ENCODE results near the gene SNED1.

SNED1 gene

DNA sequence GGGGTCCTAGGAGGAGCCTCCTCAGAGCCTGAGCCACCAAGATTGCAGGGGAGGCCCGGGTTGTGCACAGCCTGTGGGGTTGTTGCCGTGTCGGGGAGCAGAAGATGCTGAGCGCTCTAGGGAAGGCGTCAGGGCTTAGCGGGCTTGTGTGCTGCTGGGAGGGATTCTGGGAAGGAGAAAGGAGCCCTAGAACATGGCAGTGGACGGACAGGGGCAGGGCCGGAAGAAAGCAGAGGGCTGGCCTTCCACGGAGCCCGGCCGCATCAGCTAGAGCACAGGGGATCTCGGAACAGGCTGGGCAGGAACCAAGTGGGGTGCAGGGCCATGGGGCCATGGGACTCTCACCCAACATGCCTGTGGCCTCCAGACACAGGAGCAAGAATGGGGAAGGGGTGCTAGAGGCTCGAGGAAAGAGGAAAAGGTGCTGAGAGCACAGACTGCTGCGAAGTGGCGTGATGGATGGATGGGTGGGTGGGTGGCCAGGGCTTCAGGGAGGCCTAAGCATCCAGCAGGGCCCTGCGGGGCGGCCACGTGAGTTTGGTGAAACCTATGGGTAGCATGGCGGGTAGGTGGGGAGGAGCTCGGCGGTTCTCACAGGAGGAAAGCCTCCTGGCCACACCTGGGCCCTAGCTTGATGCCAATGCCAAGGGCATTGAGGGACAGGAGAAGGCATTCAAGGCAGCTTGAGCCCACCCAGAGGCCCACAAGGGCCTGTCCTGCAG is 67.9 kb downstream of the SNED1 start:
- H3K4me1 ChIP-seq (ENCODE audit: control insufficient read depth in 1 of 2, insufficient read depth in 2 of 2, low read length in 2 of 2): no peaks in the 10 kb centered on the region
- H3K27me3 ChIP-seq (ENCODE audit: low read depth, low read length): no peaks in the 10 kb centered on the region
- H3K36me3 ChIP-seq (ENCODE audit: control insufficient read depth in 1 of 2, insufficient read depth in 2 of 2, low read length in 2 of 2): no peaks in the 10 kb centered on the region
- H3K9me3 ChIP-seq (ENCODE audit: control insufficient read depth in 1 of 2, low read length in 2 of 2): no peaks in the 10 kb centered on the region
- no peak overlapping the region for H3K4me3 ChIP-seq (ENCODE audit: low read depth in 1 of 2, low read length in 2 of 2)
- H3K27ac ChIP-seq (ENCODE audit: low read length): no peak overlapping the region

- Histone ChIP-seq H3K27ac (ENCODE audit: low read length) (no peak overlapping the region), H3K27me3 (ENCODE audit: low read depth, low read length) (no peaks in the 10 kb centered on the region), H3K4me1 (ENCODE audit: control insufficient read depth in 1 of 2, insufficient read depth in 2 of 2, low read length in 2 of 2) (no peaks in the 10 kb centered on the region), H3K4me3 (ENCODE audit: low read depth in 1 of 2, low read length in 2 of 2) (no peak overlapping the region), H3K36me3 (ENCODE audit: control insufficient read depth in 1 of 2, insufficient read depth in 2 of 2, low read length in 2 of 2) (no peaks in the 10 kb centered on the region), H3K9me3 (ENCODE audit: control insufficient read depth in 1 of 2, low read length in 2 of 2) (no peaks in the 10 kb centered on the region)
Observed at GRCh38 chr2:241066893-241067341, 68.5 kb downstream of the SNED1 start.

DNA sequence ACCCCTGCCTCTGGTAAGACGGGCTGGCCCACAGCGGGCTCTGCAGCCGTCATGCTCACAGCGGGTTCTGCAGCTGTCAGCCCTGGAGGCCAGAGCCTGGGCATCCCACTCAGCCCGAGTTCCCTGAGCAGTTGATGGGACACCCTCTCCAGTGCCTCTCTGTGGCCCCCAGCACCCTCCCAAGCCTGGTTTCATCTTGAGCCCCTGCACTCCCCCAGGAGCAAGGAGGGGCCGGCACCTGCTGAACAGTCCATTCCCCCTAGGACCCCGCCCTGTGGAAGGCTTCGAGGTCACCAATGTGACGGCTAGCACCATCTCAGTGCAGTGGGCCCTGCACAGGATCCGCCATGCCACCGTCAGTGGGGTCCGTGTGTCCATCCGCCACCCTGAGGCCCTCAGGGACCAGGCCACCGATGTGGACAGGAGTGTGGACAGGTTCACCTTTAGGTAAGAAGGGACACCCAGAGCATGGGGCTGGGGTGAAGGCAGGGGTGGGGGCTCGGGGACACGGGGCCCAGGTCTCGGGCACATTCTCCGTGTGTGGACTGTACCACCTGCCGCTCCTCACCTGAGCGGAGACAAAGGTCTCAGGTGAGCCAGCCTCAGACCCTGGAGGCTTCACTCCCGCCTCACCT is 69.2 kb downstream of the SNED1 start:
- H3K4me3 ChIP-seq (ENCODE audit: low read depth in 1 of 2, low read length in 2 of 2): no peak overlapping the region
- no peaks in the 10 kb centered on the region for H3K27me3 ChIP-seq (ENCODE audit: low read depth, low read length)
- no peaks in the 10 kb centered on the region for H3K9me3 ChIP-seq (ENCODE audit: control insufficient read depth in 1 of 2, low read length in 2 of 2)
- H3K4me1 ChIP-seq (ENCODE audit: control insufficient read depth in 1 of 2, insufficient read depth in 2 of 2, low read length in 2 of 2): no peaks in the 10 kb centered on the region
- no peak overlapping the region for H3K27ac ChIP-seq (ENCODE audit: low read length)
- H3K36me3 ChIP-seq (ENCODE audit: control insufficient read depth in 1 of 2, insufficient read depth in 2 of 2, low read length in 2 of 2): no peaks in the 10 kb centered on the region

- no peak overlapping the region for H3K4me3 ChIP-seq (ENCODE audit: low read depth in 1 of 2, low read length in 2 of 2)
- H3K4me1 ChIP-seq (ENCODE audit: control insufficient read depth in 1 of 2, insufficient read depth in 2 of 2, low read length in 2 of 2): no peaks in the 10 kb centered on the region
- H3K9me3 ChIP-seq (ENCODE audit: control insufficient read depth in 1 of 2, low read length in 2 of 2): no peaks in the 10 kb centered on the region
- no peaks in the 10 kb centered on the region for H3K36me3 ChIP-seq (ENCODE audit: control insufficient read depth in 1 of 2, insufficient read depth in 2 of 2, low read length in 2 of 2)
- no peak overlapping the region for H3K27ac ChIP-seq (ENCODE audit: low read length)
- no peaks in the 10 kb centered on the region for H3K27me3 ChIP-seq (ENCODE audit: low read depth, low read length)
Observed at GRCh38 chr2:241068136-241068941, 69.9 kb downstream of the SNED1 start.

DNA sequence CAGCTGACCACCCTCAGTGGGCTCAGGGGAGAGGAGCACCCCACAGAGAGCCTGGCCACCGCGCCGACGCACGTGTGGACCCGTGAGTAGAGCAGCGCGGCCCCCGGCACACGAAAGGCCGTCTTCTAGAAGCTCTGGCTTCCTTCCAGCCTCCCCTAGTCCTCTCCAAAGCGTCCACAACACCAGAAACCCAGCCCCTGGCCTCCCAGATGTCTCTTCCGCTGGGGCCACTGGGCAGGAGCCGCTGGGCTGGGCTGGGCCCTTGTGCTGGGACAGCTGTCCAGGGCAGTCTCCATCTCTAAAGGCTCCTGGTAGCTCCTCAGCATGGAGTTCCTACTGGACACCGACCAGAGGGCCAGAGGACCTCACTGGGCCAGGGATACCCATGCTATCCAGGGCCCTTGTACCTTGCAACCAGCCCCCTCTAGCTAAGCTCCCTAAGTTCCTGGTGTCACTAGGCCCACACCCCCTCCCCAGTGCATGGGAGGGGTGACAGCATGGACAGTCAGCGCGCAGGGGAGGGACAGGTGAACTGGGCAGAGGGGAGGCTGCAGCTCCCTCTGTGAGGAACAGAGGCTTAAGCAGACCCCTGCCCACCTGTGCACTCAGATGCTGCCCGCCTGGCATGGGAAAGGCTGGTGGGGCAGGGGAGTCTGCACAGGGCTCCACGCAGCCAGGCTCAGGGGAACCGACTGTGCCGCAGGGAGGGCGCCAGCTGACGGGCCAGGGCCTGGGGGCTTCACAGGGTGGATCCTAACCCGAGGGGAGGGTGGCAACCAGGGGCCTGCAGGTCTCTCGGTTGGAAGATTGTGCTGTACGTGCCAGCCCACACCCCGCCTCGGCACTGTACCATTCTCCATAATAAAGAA is 70.8 kb downstream of the SNED1 start:
- no peak overlapping the region for H3K27ac ChIP-seq (ENCODE audit: low read length)
- no peak overlapping the region for H3K4me3 ChIP-seq (ENCODE audit: low read depth in 1 of 2, low read length in 2 of 2)
- H3K27me3 ChIP-seq (ENCODE audit: low read depth, low read length): no peaks in the 10 kb centered on the region
- peaks cover 0 to 5% of the 10 kb centered on the region in 2 donors for H3K36me3 ChIP-seq (ENCODE audit: control insufficient read depth in 1 of 2, insufficient read depth in 2 of 2, low read length in 2 of 2)
- no peaks in the 10 kb centered on the region for H3K4me1 ChIP-seq (ENCODE audit: control insufficient read depth in 1 of 2, insufficient read depth in 2 of 2, low read length in 2 of 2)
- no peaks in the 10 kb centered on the region for H3K9me3 ChIP-seq (ENCODE audit: control insufficient read depth in 1 of 2, low read length in 2 of 2)

DNA sequence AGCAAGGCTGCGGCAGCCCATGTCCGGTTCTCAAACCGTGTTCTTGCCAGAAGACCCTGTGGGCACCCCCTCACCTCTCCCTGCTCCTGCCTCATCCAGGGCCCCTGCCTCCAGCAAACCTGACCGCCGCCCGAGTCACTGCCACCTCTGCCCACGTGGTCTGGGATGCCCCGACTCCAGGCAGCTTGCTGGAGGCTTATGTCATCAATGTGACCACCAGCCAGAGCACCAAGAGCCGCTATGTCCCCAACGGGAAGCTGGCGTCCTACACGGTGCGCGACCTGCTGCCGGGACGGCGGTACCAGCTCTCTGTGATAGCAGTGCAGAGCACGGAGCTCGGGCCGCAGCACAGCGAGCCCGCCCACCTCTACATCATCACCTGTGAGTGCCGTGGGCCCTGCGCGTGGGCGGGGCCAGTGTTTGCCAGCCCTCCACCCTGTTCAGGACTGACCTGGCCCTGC is 71.4 kb downstream of the SNED1 start:
- no peaks in the 10 kb centered on the region for H3K27me3 ChIP-seq (ENCODE audit: low read depth, low read length)
- no peak overlapping the region for H3K4me3 ChIP-seq (ENCODE audit: low read depth in 1 of 2, low read length in 2 of 2)
- H3K36me3 ChIP-seq (ENCODE audit: control insufficient read depth in 1 of 2, insufficient read depth in 2 of 2, low read length in 2 of 2): peaks cover 0 to 12% of the 10 kb centered on the region in 2 donors
- H3K4me1 ChIP-seq (ENCODE audit: control insufficient read depth in 1 of 2, insufficient read depth in 2 of 2, low read length in 2 of 2): no peaks in the 10 kb centered on the region
- no peak overlapping the region for H3K27ac ChIP-seq (ENCODE audit: low read length)
- no peaks in the 10 kb centered on the region for H3K9me3 ChIP-seq (ENCODE audit: control insufficient read depth in 1 of 2, low read length in 2 of 2)

DNA sequence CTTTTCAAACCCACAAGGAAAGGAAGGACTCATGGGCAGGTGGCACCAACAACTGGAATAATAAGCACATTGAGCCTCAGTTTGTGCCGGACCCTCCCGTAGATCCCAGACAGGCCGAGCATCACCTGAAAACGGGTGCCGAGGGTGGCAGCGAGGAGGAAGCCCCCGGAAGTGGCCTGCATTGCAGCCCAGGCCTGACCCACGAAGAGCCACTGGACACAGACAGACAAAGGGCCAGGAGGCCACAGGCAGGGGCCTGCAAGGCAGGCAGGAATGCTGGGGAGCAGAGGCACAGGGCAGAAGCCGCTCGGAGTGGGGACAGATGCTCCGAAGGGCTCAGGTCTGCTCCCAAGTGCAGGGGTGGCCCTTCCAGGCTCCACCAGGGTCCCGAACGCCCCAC is 71.9 kb downstream of the SNED1 start:
- Histone ChIP-seq H3K36me3 (ENCODE audit: control insufficient read depth in 1 of 2, insufficient read depth in 2 of 2, low read length in 2 of 2) (peaks cover 2 to 17% of the 10 kb centered on the region in 2 donors), H3K9me3 (ENCODE audit: control insufficient read depth in 1 of 2, low read length in 2 of 2) (no peaks in the 10 kb centered on the region)

DNA sequence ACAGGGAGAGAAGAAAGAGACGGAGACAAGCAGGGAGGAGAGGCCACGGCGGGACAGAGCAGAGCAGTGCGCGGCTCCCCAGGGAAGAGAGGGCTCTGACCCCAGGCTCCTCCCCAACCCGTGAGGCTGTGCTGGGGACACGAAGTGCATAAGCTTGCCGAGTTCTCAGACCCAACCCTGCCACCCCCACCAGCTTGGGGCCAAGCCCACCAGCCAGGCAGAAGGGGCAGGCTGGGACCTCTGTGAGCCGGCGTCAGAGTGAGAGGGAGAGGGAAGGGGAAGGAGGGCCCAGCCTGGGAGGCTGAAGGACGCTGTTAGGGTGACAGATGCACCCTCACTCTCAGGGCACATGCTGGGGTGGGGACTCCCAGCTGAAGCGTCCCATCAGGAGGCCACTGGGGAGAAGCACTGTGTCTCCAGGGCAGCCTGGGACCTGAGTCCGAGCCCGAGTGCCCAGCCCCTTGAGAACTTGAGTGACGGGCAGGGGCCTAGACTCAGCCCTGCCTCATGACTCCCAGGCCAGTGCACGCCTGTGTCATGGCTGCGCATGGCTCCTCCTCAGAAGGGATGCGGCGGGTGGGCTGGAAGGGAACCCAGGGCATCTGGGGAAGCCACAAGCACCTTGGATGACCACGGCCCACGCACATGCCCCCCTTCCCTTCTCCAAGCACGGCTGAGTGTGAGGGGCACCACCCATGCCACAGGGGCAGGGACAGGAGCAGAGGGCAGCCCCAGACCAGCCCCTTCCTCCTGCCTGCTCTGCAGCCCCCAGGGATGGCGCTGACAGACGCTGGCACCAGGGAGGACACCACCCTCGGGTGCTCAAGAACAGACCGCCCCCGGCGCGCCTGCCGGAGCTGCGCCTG is 72.6 kb downstream of the SNED1 start:
- H3K27ac ChIP-seq (ENCODE audit: low read length): no peak overlapping the region
- peaks cover 5 to 19% of the 10 kb centered on the region in 2 donors for H3K36me3 ChIP-seq (ENCODE audit: control insufficient read depth in 1 of 2, insufficient read depth in 2 of 2, low read length in 2 of 2)
- H3K27me3 ChIP-seq (ENCODE audit: low read depth, low read length): no peaks in the 10 kb centered on the region
- H3K9me3 ChIP-seq (ENCODE audit: control insufficient read depth in 1 of 2, low read length in 2 of 2): no peaks in the 10 kb centered on the region
- H3K4me1 ChIP-seq (ENCODE audit: control insufficient read depth in 1 of 2, insufficient read depth in 2 of 2, low read length in 2 of 2): no peaks in the 10 kb centered on the region
- H3K4me3 ChIP-seq (ENCODE audit: low read depth in 1 of 2, low read length in 2 of 2): no peak overlapping the region

More for the DNA sequence above, 71.9 kb downstream of the SNED1 start:
- Histone ChIP-seq H3K4me1 (ENCODE audit: control insufficient read depth in 1 of 2, insufficient read depth in 2 of 2, low read length in 2 of 2) (no peaks in the 10 kb centered on the region), H3K27ac (ENCODE audit: low read length) (no peak overlapping the region), H3K4me3 (ENCODE audit: low read depth in 1 of 2, low read length in 2 of 2) (no peak overlapping the region), H3K27me3 (ENCODE audit: low read depth, low read length) (no peaks in the 10 kb centered on the region)

GRCh38 chr2:241071677-241072111 is 73.3 kb downstream of the SNED1 start:
- Histone ChIP-seq H3K36me3 (ENCODE audit: control insufficient read depth in 1 of 2, insufficient read depth in 2 of 2, low read length in 2 of 2) (peaks cover 5 to 19% of the 10 kb centered on the region in 2 donors), H3K27me3 (ENCODE audit: low read depth, low read length) (no peaks in the 10 kb centered on the region), H3K4me3 (ENCODE audit: low read depth in 1 of 2, low read length in 2 of 2) (no peak overlapping the region), H3K4me1 (ENCODE audit: control insufficient read depth in 1 of 2, insufficient read depth in 2 of 2, low read length in 2 of 2) (no peaks in the 10 kb centered on the region), H3K27ac (ENCODE audit: low read length) (no peak overlapping the region), H3K9me3 (ENCODE audit: control insufficient read depth in 1 of 2, low read length in 2 of 2) (no peaks in the 10 kb centered on the region)

- Histone ChIP-seq H3K27me3 (ENCODE audit: low read depth, low read length) (no peaks in the 10 kb centered on the region), H3K4me1 (ENCODE audit: control insufficient read depth in 1 of 2, insufficient read depth in 2 of 2, low read length in 2 of 2) (no peaks in the 10 kb centered on the region), H3K36me3 (ENCODE audit: control insufficient read depth in 1 of 2, insufficient read depth in 2 of 2, low read length in 2 of 2) (peaks cover 5 to 19% of the 10 kb centered on the region in 2 donors), H3K9me3 (ENCODE audit: control insufficient read depth in 1 of 2, low read length in 2 of 2) (no peaks in the 10 kb centered on the region), H3K27ac (ENCODE audit: low read length) (no peak overlapping the region), H3K4me3 (ENCODE audit: low read depth in 1 of 2, low read length in 2 of 2) (no peak overlapping the region)
Observed at GRCh38 chr2:241072151-241072550, 73.7 kb downstream of the SNED1 start.

Data from muscle layer of duodenum (tissue), 2 donors.